ENCODE data around the gene ALDH3A2.

The ALDH3A2 gene

GRCh38 chr17:19717031-19717360, 68.4 kb downstream of the ALDH3A2 start:
- Histone ChIP-seq H3K27me3 (ENCODE audit: insufficient read depth, insufficient read length) (no peaks in the 10 kb centered on the region), H3K4me3 (ENCODE audit: insufficient read length, low read depth) (no peak overlapping the region), H3K4me1 (ENCODE audit: insufficient read depth, insufficient read length) (peaks cover 16% of the 10 kb centered on the region), H3K36me3 (ENCODE audit: insufficient read depth, insufficient read length, low read length) (no peaks in the 10 kb centered on the region), H3K9ac (ENCODE audit: insufficient read length, low read depth) (no peak overlapping the region), H3K9me3 (ENCODE audit: insufficient read depth, low read length) (no peaks in the 10 kb centered on the region)
- no peak for TF ChIP-seq ZNF274 (IDR thresholded peaks at IDR 0.05; ENCODE audit: low read depth, low read length)
- no peak for DNase-seq (ENCODE audit: low read depth, low spot score)

- H3K9me3 ChIP-seq (ENCODE audit: insufficient read depth, low read length), result no peaks in the 10 kb centered on the region
- no peak overlapping the region for H3K4me3 ChIP-seq (ENCODE audit: insufficient read length, low read depth)
- DNase-seq (ENCODE audit: low read depth, low spot score), result no peak
- no peak overlapping the region for H3K9ac ChIP-seq (ENCODE audit: insufficient read length, low read depth)
- H3K36me3 ChIP-seq (ENCODE audit: insufficient read depth, insufficient read length, low read length), result no peaks in the 10 kb centered on the region
- H3K27me3 ChIP-seq (ENCODE audit: insufficient read depth, insufficient read length), result no peaks in the 10 kb centered on the region
- peaks cover 16% of the 10 kb centered on the region for H3K4me1 ChIP-seq (ENCODE audit: insufficient read depth, insufficient read length)
- TF ChIP-seq SUZ12 (IDR thresholded peaks at IDR 0.05; ENCODE audit: extremely low read depth, insufficient read depth, insufficient read length) (no peak), ZNF274 (IDR thresholded peaks at IDR 0.05; ENCODE audit: low read depth, low read length) (no peak), YY1 (IDR thresholded peaks at IDR 0.05; ENCODE audit: insufficient read depth, insufficient read length) (no peak)
These were observed 68.9 kb downstream of the ALDH3A2 start for GRCh38 chr17:19717411-19717908.

DNA sequence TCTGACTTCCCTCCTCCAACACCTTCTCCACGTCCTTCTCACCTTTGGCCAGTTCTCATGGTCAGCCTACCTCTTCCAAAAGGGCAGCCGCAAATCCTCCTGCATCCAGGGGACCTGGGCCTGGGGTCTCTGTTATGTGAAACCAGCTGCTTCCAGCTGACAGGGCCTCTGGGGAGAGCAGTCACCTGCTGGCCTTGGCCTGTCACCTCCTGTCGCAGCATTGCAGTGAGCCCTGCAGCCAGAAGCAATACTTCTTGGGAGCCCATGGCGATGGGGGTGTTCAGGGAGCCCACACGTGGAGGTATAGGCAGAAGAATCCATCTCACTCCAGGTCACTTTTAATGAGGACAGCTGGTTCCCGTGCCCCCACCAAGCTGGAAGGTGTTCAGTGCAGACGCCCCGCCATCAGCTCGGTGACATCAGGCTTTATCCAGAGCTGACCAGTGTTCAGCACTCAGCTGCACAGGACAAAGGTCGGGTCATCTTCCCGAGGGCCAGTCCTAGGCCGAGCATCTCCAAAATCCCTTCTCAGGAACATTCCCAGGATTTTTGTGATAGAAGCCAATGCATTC, 69.6 kb downstream of the ALDH3A2 start:
- no peaks in the 10 kb centered on the region for H3K9me3 ChIP-seq (ENCODE audit: insufficient read depth, low read length)
- no peak for DNase-seq (ENCODE audit: low read depth, low spot score)
- peaks cover 13% of the 10 kb centered on the region for H3K4me1 ChIP-seq (ENCODE audit: insufficient read depth, insufficient read length)
- H3K9ac ChIP-seq (ENCODE audit: insufficient read length, low read depth), result no peak overlapping the region
- no peak overlapping the region for H3K4me3 ChIP-seq (ENCODE audit: insufficient read length, low read depth)
- TF ChIP-seq YY1 (IDR thresholded peaks at IDR 0.05; ENCODE audit: insufficient read depth, insufficient read length) (no peak), ZNF274 (IDR thresholded peaks at IDR 0.05; ENCODE audit: low read depth, low read length) (no peak)
- no peaks in the 10 kb centered on the region for H3K27me3 ChIP-seq (ENCODE audit: insufficient read depth, insufficient read length)
- no peaks in the 10 kb centered on the region for H3K36me3 ChIP-seq (ENCODE audit: insufficient read depth, insufficient read length, low read length)

- no peak overlapping the region for H3K9ac ChIP-seq (ENCODE audit: insufficient read length, low read depth)
- no peak for DNase-seq (ENCODE audit: low read depth, low spot score)
- peaks cover 13% of the 10 kb centered on the region for H3K4me1 ChIP-seq (ENCODE audit: insufficient read depth, insufficient read length)
- no peak overlapping the region for H3K4me3 ChIP-seq (ENCODE audit: insufficient read length, low read depth)
- no peaks in the 10 kb centered on the region for H3K9me3 ChIP-seq (ENCODE audit: insufficient read depth, low read length)
- TF ChIP-seq ZNF274 (IDR thresholded peaks at IDR 0.05; ENCODE audit: low read depth, low read length) (no peak), SUZ12 (IDR thresholded peaks at IDR 0.05; ENCODE audit: extremely low read depth, insufficient read depth, insufficient read length) (no peak), YY1 (IDR thresholded peaks at IDR 0.05; ENCODE audit: insufficient read depth, insufficient read length) (no peak)
- H3K27me3 ChIP-seq (ENCODE audit: insufficient read depth, insufficient read length), result no peaks in the 10 kb centered on the region
- no peaks in the 10 kb centered on the region for H3K36me3 ChIP-seq (ENCODE audit: insufficient read depth, insufficient read length, low read length)
These were observed 70.2 kb downstream of the ALDH3A2 start for GRCh38 chr17:19718613-19719354.

GRCh38 chr17:19719355-19720209, 71.0 kb downstream of the ALDH3A2 start:
- Histone ChIP-seq H3K27me3 (ENCODE audit: insufficient read depth, insufficient read length) (no peaks in the 10 kb centered on the region), H3K9ac (ENCODE audit: insufficient read length, low read depth) (no peak overlapping the region), H3K4me1 (ENCODE audit: insufficient read depth, insufficient read length) (peaks cover 11% of the 10 kb centered on the region), H3K36me3 (ENCODE audit: insufficient read depth, insufficient read length, low read length) (no peaks in the 10 kb centered on the region), H3K4me3 (ENCODE audit: insufficient read length, low read depth) (no peak overlapping the region), H3K9me3 (ENCODE audit: insufficient read depth, low read length) (no peaks in the 10 kb centered on the region)
- DNase-seq (ENCODE audit: low read depth, low spot score), result no peak
- TF ChIP-seq ZNF274 (IDR thresholded peaks at IDR 0.05; ENCODE audit: low read depth, low read length) (no peak), YY1 (IDR thresholded peaks at IDR 0.05; ENCODE audit: insufficient read depth, insufficient read length) (no peak), SUZ12 (IDR thresholded peaks at IDR 0.05; ENCODE audit: extremely low read depth, insufficient read depth, insufficient read length) (no peak)

- no peak for DNase-seq (ENCODE audit: low read depth, low spot score)
- H3K9me3 ChIP-seq (ENCODE audit: insufficient read depth, low read length), result no peaks in the 10 kb centered on the region
- no peaks in the 10 kb centered on the region for H3K27me3 ChIP-seq (ENCODE audit: insufficient read depth, insufficient read length)
- H3K4me1 ChIP-seq (ENCODE audit: insufficient read depth, insufficient read length), result peaks cover 8% of the 10 kb centered on the region
- H3K9ac ChIP-seq (ENCODE audit: insufficient read length, low read depth), result no peak overlapping the region
- H3K36me3 ChIP-seq (ENCODE audit: insufficient read depth, insufficient read length, low read length), result no peaks in the 10 kb centered on the region
- no peak for TF ChIP-seq ZNF274 (IDR thresholded peaks at IDR 0.05; ENCODE audit: low read depth, low read length)
- no peak for TF ChIP-seq SUZ12 (IDR thresholded peaks at IDR 0.05; ENCODE audit: extremely low read depth, insufficient read depth, insufficient read length)
- TF ChIP-seq YY1 (IDR thresholded peaks at IDR 0.05; ENCODE audit: insufficient read depth, insufficient read length), result no peak
- H3K4me3 ChIP-seq (ENCODE audit: insufficient read length, low read depth), result no peak overlapping the region
These were observed 71.6 kb downstream of the ALDH3A2 start for GRCh38 chr17:19720210-19720475.
